Measurements from ENCODE around the gene COX7B.
"Not testable (repeated sequence)": the region's sequence is repeated elsewhere in the genome, so short reads cannot be mapped to it uniquely, and the experiment has no call there.

Gene COX7B

GRCh38 chrX:77937291-77937690 lies 38.0 kb downstream of the COX7B start:
- H3K4me3 ChIP-seq (ENCODE audit: low read length) = no peak overlapping the region
- DNase-seq (ENCODE audit: low read depth, low spot score) = no peak

GRCh38 chrX:77938083-77938680 lies 38.9 kb downstream of the COX7B start:
- no peak for DNase-seq (ENCODE audit: low read depth, low spot score)
- no peak overlapping the region for H3K4me3 ChIP-seq (ENCODE audit: low read length)

GRCh38 chrX:77945031-77945430 lies 45.8 kb downstream of the COX7B start:
- not testable (repeated sequence) for DNase-seq (ENCODE audit: low read depth, low spot score); H3K4me3 ChIP-seq (ENCODE audit: low read length)

- DNase-seq (ENCODE audit: low read depth, low spot score) = no peak
These were observed 46.8 kb downstream of the COX7B start for GRCh38 chrX:77945910-77946545.

GRCh38 chrX:77946571-77946970 lies 47.3 kb downstream of the COX7B start:
- no peak for DNase-seq (ENCODE audit: low read depth, low spot score)
- H3K4me3 ChIP-seq (ENCODE audit: low read length) = no peak overlapping the region

More at GRCh38 chrX:77945910-77946545, 46.8 kb downstream of the COX7B start:
- H3K4me3 ChIP-seq (ENCODE audit: low read length) = no peak overlapping the region

GRCh38 chrX:77949840-77950239 lies 50.6 kb downstream of the COX7B start:
- DNase-seq (ENCODE audit: low read depth, low spot score) = no peak
- H3K4me3 ChIP-seq (ENCODE audit: low read length) = no peak overlapping the region

GRCh38 chrX:77952173-77952572 lies 52.9 kb downstream of the COX7B start:
- no peak overlapping the region for H3K4me3 ChIP-seq (ENCODE audit: low read length)
- no peak for DNase-seq (ENCODE audit: low read depth, low spot score)

- no peak for DNase-seq (ENCODE audit: low read depth, low spot score)
- no peak overlapping the region for H3K4me3 ChIP-seq (ENCODE audit: low read length)
These were observed 54.0 kb downstream of the COX7B start for GRCh38 chrX:77953302-77953701.

GRCh38 chrX:77953708-77954107 lies 54.4 kb downstream of the COX7B start:
- no peak for DNase-seq (ENCODE audit: low read depth, low spot score)
- H3K4me3 ChIP-seq (ENCODE audit: low read length) = no peak overlapping the region

Measured in Jurkat, Clone E6-1 (cell line).